PC-3 (cell line): ENCODE data around the gene IFNA21. TPM values are rescaled to one million over a fixed set of nuclear protein-coding genes. Genes with fewer than 3 reads are reported as not detected.
A peak's percentile ranks its signal among the peaks of the same experiment; 100 is the strongest.

Source experiments
- ATAC-seq: fragments of 200-7000 bp; cut with Tn5 transposase; 2 replicates; pipeline ENCODE4 v1.9.1; 2020; ENCODE audit warnings: mild to moderate bottlenecking, moderate library complexity
- BruUV-seq: library from RNA; stranded (reverse); fragments of 400-500 nt; replicated peaks from 2 replicates; lab custom pipeline; 2021; lab: Mats Ljungman, UMichigan
- CTCF ChIA-PET: fragments of 300-600 bp; sonication (Branson Sonifier 250); formaldehyde crosslinking; loops from one replicate; lab custom pipeline; 2022; ENCODE audit warnings: antibody characterized with exemption; lab: Charles Lee
- POLR2A ChIA-PET: fragments of 300-600 bp; sonication (Branson Sonifier 250); formaldehyde crosslinking; loops from one replicate; lab custom pipeline; 2022; ENCODE audit warnings: antibody characterized with exemption; ENCODE audit not compliant: unreplicated experiment; lab: Charles Lee
- DNase-seq: peaks from one replicate; pipeline ENCODE4 v3.0.0-alpha.2; 2015
- H2AFZ ChIP-seq: fragments of 300-600 bp; sonication (generic); 2 replicates; pipeline ENCODE4 v1.6.0; 2016; ENCODE audit warnings: antibody characterized with exemption, low read length
- H3F3A ChIP-seq: fragments of 300-600 bp; sonication (generic); one replicate; pipeline ENCODE4 v1.6.0; 2017; ENCODE audit warnings: antibody characterized with exemption, low read length, control low read depth, mild to moderate bottlenecking; ENCODE audit not compliant: unreplicated experiment
- H3K27ac ChIP-seq: fragments of 300-600 bp; sonication (generic); 2 replicates; pipeline ENCODE4 v1.5.1; 2016; ENCODE audit warnings: mild to moderate bottlenecking, low read length
- H3K27me3 ChIP-seq: fragments of 300-600 bp; sonication (generic); 2 replicates; pipeline ENCODE4 v1.6.1; 2016; ENCODE audit warnings: low read length, mixed read lengths
- H3K36me3 ChIP-seq: fragments of 300-600 bp; sonication (generic); 2 replicates; pipeline ENCODE4 v1.6.1; 2016; ENCODE audit warnings: low read depth, mixed run types, low read length, mixed read lengths
- H3K4me1 ChIP-seq: fragments of 300-600 bp; sonication (generic); 2 replicates; pipeline ENCODE4 v1.5.1; 2016; ENCODE audit warnings: low read length; ENCODE audit not compliant: insufficient read depth
- H3K4me2 ChIP-seq: fragments of 300-600 bp; sonication (generic); 2 replicates; pipeline ENCODE4 v1.6.0; 2016; ENCODE audit warnings: low read length
- H3K4me3 ChIP-seq: fragments of 300-600 bp; sonication (generic); 2 replicates; pipeline ENCODE4 v1.5.1; 2016; ENCODE audit warnings: mild to moderate bottlenecking, low read length, mixed read lengths
- H3K79me2 ChIP-seq: fragments of 300-600 bp; sonication (generic); 2 replicates; pipeline ENCODE4 v1.6.1; 2017; ENCODE audit warnings: low read length, mixed read lengths
- H3K9ac ChIP-seq: fragments of 300-600 bp; sonication (generic); 2 replicates; pipeline ENCODE4 v1.6.0; 2016; ENCODE audit warnings: mild to moderate bottlenecking, low read length
- H3K9me2 ChIP-seq: fragments of 300-600 bp; sonication (generic); replicated peaks from 2 replicates; pipeline ENCODE4 v1.6.1; 2016; ENCODE audit warnings: mixed run types, low read length, mixed read lengths
- H3K9me3 ChIP-seq: fragments of 300-600 bp; sonication (generic); 2 replicates; pipeline ENCODE4 v1.6.1; 2016; ENCODE audit warnings: low read length, mixed read lengths
- H4K20me1 ChIP-seq: fragments of 300-600 bp; sonication (generic); 2 replicates; pipeline ENCODE4 v1.6.1; 2016; ENCODE audit warnings: low read length, mixed read lengths
- CTCF ChIP-seq: fragments of 300-600 bp; sonication (generic); conservative IDR thresholded peaks from 2 replicates; pipeline ENCODE4 v1.5.1; 2017; ENCODE audit warnings: antibody characterized with exemption, low read depth, mild to moderate bottlenecking, low read length
- EZH2 ChIP-seq: fragments of 300-600 bp; sonication (generic); IDR thresholded peaks from one replicate; pipeline ENCODE4 v1.6.1; 2017; ENCODE audit warnings: antibody characterized with exemption, mild to moderate bottlenecking, low read length; ENCODE audit not compliant: unreplicated experiment
- EZH2phosphoT487 ChIP-seq: fragments of 300-600 bp; sonication (generic); IDR thresholded peaks from 2 replicates; pipeline ENCODE4 v1.6.1; 2018; ENCODE audit warnings: mild to moderate bottlenecking, antibody characterized with exemption, low read length, borderline replicate concordance
- intact Hi-C: fragments of 100-400 bp; cut with micrococcal nuclease; formaldehyde crosslinking; loops from 2 replicates; pipeline ENCODE4 v1.9.0; 2023
- total RNA-seq: library from RNA; depleted of rRNA; stranded (reverse); fragments of >200 nt; gene quantifications from 2 replicates; pipeline ENCODE4 v1.2.3, GENCODE V29; 2014

Gene IFNA21
- total RNA-seq, 1 experiment from 2014 or later = not detected

- DNase-seq (peak; percentile 32), ATAC-seq (peak; percentile 67)
- H3K4me1 ChIP-seq = no peaks in the 10 kb centered on the region
- no peak overlapping the region for H2AFZ ChIP-seq
- intact Hi-C loops = no loop called here
- no peak overlapping the region for H3K4me3 ChIP-seq
- TF ChIP-seq EZH2phosphoT487 = no peak
- peak; percentile 44 for TF ChIP-seq CTCF
- no peak for TF ChIP-seq EZH2
- no peak overlapping the region for H3K27ac ChIP-seq
- no TSS peak for BruUV-seq
- no peaks in the 10 kb centered on the region for H3K79me2 ChIP-seq
- no peaks in the 10 kb centered on the region for H3K9me3 ChIP-seq
- peak overlapping the region; percentile 12; the same call in 1 of the 2 replicates for H3K4me2 ChIP-seq
- ChIA-PET CTCF (interaction anchor here (0.6 kb wide), 1 partner anchor 873 kb away, joined by 3 read pairs; no protein-coding TSS in a partner anchor), POLR2A (no interaction called here)
- H3K9ac ChIP-seq = no peak overlapping the region
- H3K27me3 ChIP-seq = no peaks in the 10 kb centered on the region; the same call in 1 of the 2 replicates
- no peaks in the 10 kb centered on the region for H3K9me2 ChIP-seq
- no peaks in the 10 kb centered on the region for H4K20me1 ChIP-seq
- no peaks in the 10 kb centered on the region for H3K36me3 ChIP-seq
- no peaks in the 10 kb centered on the region for H3F3A ChIP-seq
Measured at GRCh38 chr9:21154018-21154608, 12.3 kb downstream of the IFNA21 start.

GRCh38 chr9:21153336-21154017, 13.0 kb downstream of the IFNA21 start:
- ATAC-seq = peak; percentile 77

More at GRCh38 chr9:21153336-21154017, 13.0 kb downstream of the IFNA21 start:
- no peaks in the 10 kb centered on the region for H3F3A ChIP-seq
- H3K4me1 ChIP-seq = no peaks in the 10 kb centered on the region
- H3K27ac ChIP-seq = no peak overlapping the region
- CTCF ChIA-PET = interaction anchor here (0.6 kb wide), 1 partner anchor 873 kb away, joined by 3 read pairs; no protein-coding TSS in a partner anchor
- TF ChIP-seq CTCF = no peak
- no peak for TF ChIP-seq EZH2phosphoT487
- no peak for TF ChIP-seq EZH2
- no peak overlapping the region for H3K4me3 ChIP-seq
- H4K20me1 ChIP-seq = no peaks in the 10 kb centered on the region
- POLR2A ChIA-PET = no interaction called here
- no peak overlapping the region for H3K9ac ChIP-seq
- no peaks in the 10 kb centered on the region for H3K79me2 ChIP-seq
- intact Hi-C loops = no loop called here
- BruUV-seq = no TSS peak
- H3K4me2 ChIP-seq = no peak overlapping the region; the same call in 1 of the 2 replicates
- H2AFZ ChIP-seq = no peak overlapping the region
- no peaks in the 10 kb centered on the region for H3K9me3 ChIP-seq
- H3K9me2 ChIP-seq = no peaks in the 10 kb centered on the region
- no peaks in the 10 kb centered on the region for H3K36me3 ChIP-seq
- no peaks in the 10 kb centered on the region; the same call in 1 of the 2 replicates for H3K27me3 ChIP-seq
- DNase-seq = peak; percentile 19
